ENCODE results near the gene PIGA.

DNA sequence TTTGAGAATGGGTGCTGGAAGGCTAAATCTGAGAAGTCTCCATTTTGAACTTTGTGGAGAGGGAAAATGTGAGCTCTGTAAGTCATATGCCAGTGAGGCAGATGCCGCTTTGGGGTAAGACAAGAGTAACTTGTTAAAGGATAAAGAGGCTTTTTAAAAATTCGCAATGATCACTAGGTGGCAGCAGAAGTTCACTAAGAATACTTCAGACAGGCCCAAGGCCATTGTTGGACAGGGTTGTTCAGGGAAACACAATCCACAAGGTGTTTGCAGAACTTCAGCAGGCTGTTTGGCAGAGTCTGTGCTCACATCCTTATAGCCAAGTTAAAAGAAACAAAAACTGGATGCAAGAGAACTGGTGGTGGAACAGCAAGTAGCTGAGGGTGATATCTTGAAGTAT lies 13.7 kb upstream of the PIGA start:
- TF ChIP-seq, protein P1, sequence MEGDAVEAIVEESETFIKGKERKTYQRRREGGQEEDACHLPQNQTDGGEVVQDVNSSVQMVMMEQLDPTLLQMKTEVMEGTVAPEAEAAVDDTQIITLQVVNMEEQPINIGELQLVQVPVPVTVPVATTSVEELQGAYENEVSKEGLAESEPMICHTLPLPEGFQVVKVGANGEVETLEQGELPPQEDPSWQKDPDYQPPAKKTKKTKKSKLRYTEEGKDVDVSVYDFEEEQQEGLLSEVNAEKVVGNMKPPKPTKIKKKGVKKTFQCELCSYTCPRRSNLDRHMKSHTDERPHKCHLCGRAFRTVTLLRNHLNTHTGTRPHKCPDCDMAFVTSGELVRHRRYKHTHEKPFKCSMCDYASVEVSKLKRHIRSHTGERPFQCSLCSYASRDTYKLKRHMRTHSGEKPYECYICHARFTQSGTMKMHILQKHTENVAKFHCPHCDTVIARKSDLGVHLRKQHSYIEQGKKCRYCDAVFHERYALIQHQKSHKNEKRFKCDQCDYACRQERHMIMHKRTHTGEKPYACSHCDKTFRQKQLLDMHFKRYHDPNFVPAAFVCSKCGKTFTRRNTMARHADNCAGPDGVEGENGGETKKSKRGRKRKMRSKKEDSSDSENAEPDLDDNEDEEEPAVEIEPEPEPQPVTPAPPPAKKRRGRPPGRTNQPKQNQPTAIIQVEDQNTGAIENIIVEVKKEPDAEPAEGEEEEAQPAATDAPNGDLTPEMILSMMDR (IDR thresholded peaks at IDR 0.05; ENCODE audit: low read length): peak; percentile 39
- no peak for TF ChIP-seq EZH2 (optimal IDR thresholded peaks at IDR 0.05; ENCODE audit: low read depth, low read length)
